WTC11 (cell line): Measurements from ENCODE around the gene TMEM63C. TPM values are rescaled to one million over a fixed set of nuclear protein-coding genes. Genes with fewer than 3 reads are reported as not detected.

ENCODE experiments used
- ATAC-seq: fragments of 200-7000 bp; cut with Tn5 transposase; 2 replicates; pipeline ENCODE4 v1.10.0; 2021; ENCODE audit warnings: mild to moderate bottlenecking, moderate library complexity
- CTCF ChIA-PET: fragments of 300-600 bp; sonication (Branson Sonifier 250); formaldehyde crosslinking; loops from one replicate; lab custom pipeline; 2021; ENCODE audit warnings: antibody characterized with exemption; lab: Charles Lee
- POLR2A ChIA-PET: fragments of 350-600 bp; sonication (Branson Sonifier 250); formaldehyde crosslinking; loops from one replicate; lab custom pipeline; 2021; ENCODE audit warnings: antibody characterized with exemption; lab: Charles Lee
- DNase-seq: peaks from one replicate; pipeline ENCODE4 v3.0.0; 2021; ENCODE audit warnings: low spot score
- H3K27ac Mint-ChIP-seq: 2 replicates; pipeline ENCODE4 v1.8.0; 2021; ENCODE audit warnings: mixed read lengths
- H3K27me3 Mint-ChIP-seq: 2 replicates; pipeline ENCODE4 v1.8.0; 2021; ENCODE audit warnings: low read depth, mild to moderate bottlenecking, moderate library complexity, mixed read lengths
- H3K36me3 Mint-ChIP-seq: 2 replicates; pipeline ENCODE4 v1.8.0; 2021; ENCODE audit warnings: mixed read lengths
- H3K4me1 Mint-ChIP-seq: 2 replicates; pipeline ENCODE4 v1.8.0; 2022; ENCODE audit warnings: mixed read lengths
- H3K4me3 Mint-ChIP-seq: 2 replicates; pipeline ENCODE4 v1.8.0; 2021; ENCODE audit warnings: mild to moderate bottlenecking, moderate library complexity, mixed read lengths
- H3K9me3 Mint-ChIP-seq: 2 replicates; pipeline ENCODE4 v1.8.0; 2021; ENCODE audit warnings: mixed read lengths
- HMGA2 ChIP-seq: fragments of 250-450 bp; sonication (Bioruptor Pico); IDR thresholded peaks from 2 replicates; pipeline ENCODE4 v1.4.0; 2021; ENCODE audit warnings: mild to moderate bottlenecking, moderate library complexity
- JAZF1 ChIP-seq: fragments of 250-450 bp; sonication (Bioruptor Pico); IDR thresholded peaks from 2 replicates; pipeline ENCODE4 v1.9.0; 2021; ENCODE audit warnings: moderate library complexity, mild to moderate bottlenecking, inconsistent platforms
- MYBL2 ChIP-seq: sonication (generic); formaldehyde crosslinking; IDR thresholded peaks from 2 replicates; pipeline ENCODE4 v1.8.1; 2023; ENCODE audit warnings: mild to moderate bottlenecking, moderate library complexity, missing genetic modification reagents
- NR1H2 ChIP-seq: sonication (generic); formaldehyde crosslinking; IDR thresholded peaks from 2 replicates; pipeline ENCODE4 v1.9.0; 2021; ENCODE audit warnings: mild to moderate bottlenecking, moderate library complexity, missing genetic modification reagents
- PRRX2 ChIP-seq: fragments of 250-450 bp; sonication (Bioruptor Pico); IDR thresholded peaks from 2 replicates; pipeline ENCODE4 v1.8.0; 2021; ENCODE audit warnings: mild to moderate bottlenecking
- RELA ChIP-seq: sonication (generic); formaldehyde crosslinking; IDR thresholded peaks from 2 replicates; pipeline ENCODE4 v1.8.1; 2022; ENCODE audit warnings: missing genetic modification reagents, mild to moderate bottlenecking, borderline replicate concordance
- TCF7 ChIP-seq: sonication (generic); formaldehyde crosslinking; IDR thresholded peaks from 2 replicates; pipeline ENCODE4 v1.8.0; 2022; ENCODE audit warnings: mild to moderate bottlenecking, low read depth, missing genetic modification reagents, moderate library complexity
- ZNF121 ChIP-seq: sonication (generic); formaldehyde crosslinking; IDR thresholded peaks from 2 replicates; pipeline ENCODE4 v1.8.0; 2023; ENCODE audit warnings: missing genetic modification reagents
- ZNF138 ChIP-seq: sonication (generic); formaldehyde crosslinking; conservative IDR thresholded peaks from 2 replicates; pipeline ENCODE4 v1.8.1; 2022; ENCODE audit warnings: mild to moderate bottlenecking, moderate library complexity, missing genetic modification reagents
- total RNA-seq: library from RNA; stranded (reverse); gene quantifications from 3 replicates; pipeline ENCODE4 v1.2.3, GENCODE V29; 2021
- TF ChIP-seq, protein P1 (sequence below): sonication (generic); formaldehyde crosslinking; IDR thresholded peaks from 2 replicates; pipeline ENCODE4 v1.8.1; 2022; ENCODE audit warnings: mild to moderate bottlenecking, moderate library complexity, missing genetic modification reagents
- TF ChIP-seq, protein P2 (sequence below): sonication (generic); formaldehyde crosslinking; IDR thresholded peaks from 2 replicates; pipeline ENCODE4 v1.8.1; 2023; ENCODE audit warnings: mild to moderate bottlenecking, missing genetic modification reagents, moderate library complexity
- TF ChIP-seq, protein P3 (sequence below): fragments of 250-450 bp; sonication (Bioruptor Pico); IDR thresholded peaks from 2 replicates; pipeline ENCODE4 v1.9.0; 2021; ENCODE audit warnings: mild to moderate bottlenecking, borderline replicate concordance
- TF ChIP-seq, protein P4 (sequence below): fragments of 250-450 bp; sonication (Bioruptor Pico); IDR thresholded peaks from 2 replicates; pipeline ENCODE4 v2.1.2; 2022; ENCODE audit warnings: mild to moderate bottlenecking, moderate library complexity
- TF ChIP-seq, protein P5 (sequence below): fragments of 250-450 bp; sonication (Bioruptor Pico); IDR thresholded peaks from 2 replicates; pipeline ENCODE4 v1.9.0; 2021; ENCODE audit warnings: moderate library complexity, mild to moderate bottlenecking, inconsistent platforms, borderline replicate concordance
- TF ChIP-seq, protein P6 (sequence below): sonication (generic); formaldehyde crosslinking; IDR thresholded peaks from 2 replicates; pipeline ENCODE4 v1.8.0; 2022; ENCODE audit warnings: mild to moderate bottlenecking, missing genetic modification reagents
- TF ChIP-seq, protein P7 (sequence below): sonication (generic); formaldehyde crosslinking; IDR thresholded peaks from 2 replicates; pipeline ENCODE4 v1.8.1; 2022; ENCODE audit warnings: low read depth, mild to moderate bottlenecking, moderate library complexity, missing genetic modification reagents, borderline replicate concordance

TMEM63C gene
- total RNA-seq, 1 experiment from 2014 or later: 8.8 TPM

DNA sequence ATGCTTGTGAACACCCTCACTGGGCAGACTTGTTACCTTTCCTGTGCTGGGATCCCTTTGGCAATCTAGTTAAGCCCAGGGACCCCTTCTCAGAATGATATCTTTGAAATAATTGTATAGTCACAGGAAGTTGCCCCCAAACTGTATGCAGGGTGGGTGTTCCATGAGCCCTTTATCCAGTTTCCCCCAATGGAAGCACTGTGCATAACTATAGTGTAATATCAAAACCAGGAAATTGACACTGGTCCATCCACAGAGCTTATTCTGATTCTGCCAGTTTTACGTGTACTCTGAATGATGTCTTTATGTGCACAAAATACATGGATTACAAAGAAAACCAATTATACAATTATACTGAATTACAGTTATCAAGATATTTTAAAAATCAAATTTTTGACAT lies 65.2 kb downstream of the TMEM63C start (continued):
- TF ChIP-seq, protein P1, sequence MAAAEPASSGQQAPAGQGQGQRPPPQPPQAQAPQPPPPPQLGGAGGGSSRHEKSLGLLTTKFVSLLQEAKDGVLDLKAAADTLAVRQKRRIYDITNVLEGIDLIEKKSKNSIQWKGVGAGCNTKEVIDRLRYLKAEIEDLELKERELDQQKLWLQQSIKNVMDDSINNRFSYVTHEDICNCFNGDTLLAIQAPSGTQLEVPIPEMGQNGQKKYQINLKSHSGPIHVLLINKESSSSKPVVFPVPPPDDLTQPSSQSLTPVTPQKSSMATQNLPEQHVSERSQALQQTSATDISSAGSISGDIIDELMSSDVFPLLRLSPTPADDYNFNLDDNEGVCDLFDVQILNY (CRISPR knock-in tag): no peak
- TF ChIP-seq, protein P2, sequence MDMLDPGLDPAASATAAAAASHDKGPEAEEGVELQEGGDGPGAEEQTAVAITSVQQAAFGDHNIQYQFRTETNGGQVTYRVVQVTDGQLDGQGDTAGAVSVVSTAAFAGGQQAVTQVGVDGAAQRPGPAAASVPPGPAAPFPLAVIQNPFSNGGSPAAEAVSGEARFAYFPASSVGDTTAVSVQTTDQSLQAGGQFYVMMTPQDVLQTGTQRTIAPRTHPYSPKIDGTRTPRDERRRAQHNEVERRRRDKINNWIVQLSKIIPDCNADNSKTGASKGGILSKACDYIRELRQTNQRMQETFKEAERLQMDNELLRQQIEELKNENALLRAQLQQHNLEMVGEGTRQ (CRISPR knock-in tag): no peak
- TF ChIP-seq, protein P3, sequence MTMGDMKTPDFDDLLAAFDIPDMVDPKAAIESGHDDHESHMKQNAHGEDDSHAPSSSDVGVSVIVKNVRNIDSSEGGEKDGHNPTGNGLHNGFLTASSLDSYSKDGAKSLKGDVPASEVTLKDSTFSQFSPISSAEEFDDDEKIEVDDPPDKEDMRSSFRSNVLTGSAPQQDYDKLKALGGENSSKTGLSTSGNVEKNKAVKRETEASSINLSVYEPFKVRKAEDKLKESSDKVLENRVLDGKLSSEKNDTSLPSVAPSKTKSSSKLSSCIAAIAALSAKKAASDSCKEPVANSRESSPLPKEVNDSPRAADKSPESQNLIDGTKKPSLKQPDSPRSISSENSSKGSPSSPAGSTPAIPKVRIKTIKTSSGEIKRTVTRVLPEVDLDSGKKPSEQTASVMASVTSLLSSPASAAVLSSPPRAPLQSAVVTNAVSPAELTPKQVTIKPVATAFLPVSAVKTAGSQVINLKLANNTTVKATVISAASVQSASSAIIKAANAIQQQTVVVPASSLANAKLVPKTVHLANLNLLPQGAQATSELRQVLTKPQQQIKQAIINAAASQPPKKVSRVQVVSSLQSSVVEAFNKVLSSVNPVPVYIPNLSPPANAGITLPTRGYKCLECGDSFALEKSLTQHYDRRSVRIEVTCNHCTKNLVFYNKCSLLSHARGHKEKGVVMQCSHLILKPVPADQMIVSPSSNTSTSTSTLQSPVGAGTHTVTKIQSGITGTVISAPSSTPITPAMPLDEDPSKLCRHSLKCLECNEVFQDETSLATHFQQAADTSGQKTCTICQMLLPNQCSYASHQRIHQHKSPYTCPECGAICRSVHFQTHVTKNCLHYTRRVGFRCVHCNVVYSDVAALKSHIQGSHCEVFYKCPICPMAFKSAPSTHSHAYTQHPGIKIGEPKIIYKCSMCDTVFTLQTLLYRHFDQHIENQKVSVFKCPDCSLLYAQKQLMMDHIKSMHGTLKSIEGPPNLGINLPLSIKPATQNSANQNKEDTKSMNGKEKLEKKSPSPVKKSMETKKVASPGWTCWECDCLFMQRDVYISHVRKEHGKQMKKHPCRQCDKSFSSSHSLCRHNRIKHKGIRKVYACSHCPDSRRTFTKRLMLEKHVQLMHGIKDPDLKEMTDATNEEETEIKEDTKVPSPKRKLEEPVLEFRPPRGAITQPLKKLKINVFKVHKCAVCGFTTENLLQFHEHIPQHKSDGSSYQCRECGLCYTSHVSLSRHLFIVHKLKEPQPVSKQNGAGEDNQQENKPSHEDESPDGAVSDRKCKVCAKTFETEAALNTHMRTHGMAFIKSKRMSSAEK (CRISPR knock-in tag): no peak
- TF ChIP-seq ZNF138 (CRISPR knock-in tag) (no peak), MYBL2 (CRISPR knock-in tag) (no peak)
- TF ChIP-seq, protein P4, sequence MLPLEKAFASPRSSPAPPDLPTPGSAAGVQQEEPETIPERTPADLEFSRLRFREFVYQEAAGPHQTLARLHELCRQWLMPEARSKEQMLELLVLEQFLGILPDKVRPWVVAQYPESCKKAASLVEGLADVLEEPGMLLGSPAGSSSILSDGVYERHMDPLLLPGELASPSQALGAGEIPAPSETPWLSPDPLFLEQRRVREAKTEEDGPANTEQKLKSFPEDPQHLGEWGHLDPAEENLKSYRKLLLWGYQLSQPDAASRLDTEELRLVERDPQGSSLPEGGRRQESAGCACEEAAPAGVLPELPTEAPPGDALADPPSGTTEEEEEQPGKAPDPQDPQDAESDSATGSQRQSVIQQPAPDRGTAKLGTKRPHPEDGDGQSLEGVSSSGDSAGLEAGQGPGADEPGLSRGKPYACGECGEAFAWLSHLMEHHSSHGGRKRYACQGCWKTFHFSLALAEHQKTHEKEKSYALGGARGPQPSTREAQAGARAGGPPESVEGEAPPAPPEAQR (CRISPR knock-in tag): no peak

DNA sequence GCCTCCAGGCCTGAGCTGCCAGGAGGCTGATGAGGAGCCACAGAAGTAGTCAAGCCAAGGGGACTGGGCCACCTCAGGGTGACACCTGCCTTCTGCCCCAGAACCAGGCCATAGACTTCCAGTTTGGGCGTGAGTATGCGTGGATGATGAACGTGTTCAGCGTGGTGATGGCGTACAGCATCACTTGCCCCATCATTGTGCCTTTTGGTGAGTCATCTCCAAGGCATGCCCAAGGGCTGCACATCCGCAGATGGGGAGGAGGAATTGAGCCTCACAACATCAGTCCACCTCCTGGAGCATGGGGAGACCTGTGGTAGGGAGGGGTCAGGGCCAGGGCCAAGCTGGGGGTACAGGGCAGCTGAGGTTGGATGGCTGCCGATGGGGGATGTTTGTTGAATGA lies 67.1 kb downstream of the TMEM63C start:
- CTCF ChIA-PET: interaction anchor here (1.0 to 2.1 kb wide), 3 partner anchors 21 to 106 kb away, joined by 3 to 6 read pairs (median 3); no protein-coding TSS in a partner anchor
- POLR2A ChIA-PET: no interaction called here
- H3K4me3 Mint-ChIP-seq: no peak overlapping the region

More for the DNA sequence above, 67.1 kb downstream of the TMEM63C start:
- Mint-ChIP-seq H3K9me3 (no peaks in the 10 kb centered on the region), H3K4me1 (no peaks in the 10 kb centered on the region), H3K27ac (no peak overlapping the region), H3K36me3 (no peaks in the 10 kb centered on the region), H3K27me3 (no peaks in the 10 kb centered on the region)
- DNase-seq (no peak), ATAC-seq (no peak)
- TF ChIP-seq NR1H2 (CRISPR knock-in tag) (no peak), JAZF1 (CRISPR knock-in tag) (no peak), TCF7 (CRISPR knock-in tag) (no peak), RELA (CRISPR knock-in tag) (no peak), PRRX2 (CRISPR knock-in tag) (no peak), ZNF121 (CRISPR knock-in tag) (no peak), MYBL2 (CRISPR knock-in tag) (no peak), HMGA2 (CRISPR knock-in tag) (no peak)
- TF ChIP-seq, protein P5, sequence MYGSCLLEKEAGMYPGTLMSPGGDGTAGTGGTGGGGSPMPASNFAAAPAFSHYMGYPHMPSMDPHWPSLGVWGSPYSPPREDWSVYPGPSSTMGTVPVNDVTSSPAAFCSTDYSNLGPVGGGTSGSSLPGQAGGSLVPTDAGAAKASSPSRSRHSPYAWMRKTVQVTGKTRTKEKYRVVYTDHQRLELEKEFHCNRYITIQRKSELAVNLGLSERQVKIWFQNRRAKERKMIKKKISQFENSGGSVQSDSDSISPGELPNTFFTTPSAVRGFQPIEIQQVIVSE: no peak
- TF ChIP-seq, protein P3 (CRISPR knock-in tag): no peak
- TF ChIP-seq, protein P6, sequence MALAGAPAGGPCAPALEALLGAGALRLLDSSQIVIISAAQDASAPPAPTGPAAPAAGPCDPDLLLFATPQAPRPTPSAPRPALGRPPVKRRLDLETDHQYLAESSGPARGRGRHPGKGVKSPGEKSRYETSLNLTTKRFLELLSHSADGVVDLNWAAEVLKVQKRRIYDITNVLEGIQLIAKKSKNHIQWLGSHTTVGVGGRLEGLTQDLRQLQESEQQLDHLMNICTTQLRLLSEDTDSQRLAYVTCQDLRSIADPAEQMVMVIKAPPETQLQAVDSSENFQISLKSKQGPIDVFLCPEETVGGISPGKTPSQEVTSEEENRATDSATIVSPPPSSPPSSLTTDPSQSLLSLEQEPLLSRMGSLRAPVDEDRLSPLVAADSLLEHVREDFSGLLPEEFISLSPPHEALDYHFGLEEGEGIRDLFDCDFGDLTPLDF (CRISPR knock-in tag): no peak
- TF ChIP-seq, protein P7, sequence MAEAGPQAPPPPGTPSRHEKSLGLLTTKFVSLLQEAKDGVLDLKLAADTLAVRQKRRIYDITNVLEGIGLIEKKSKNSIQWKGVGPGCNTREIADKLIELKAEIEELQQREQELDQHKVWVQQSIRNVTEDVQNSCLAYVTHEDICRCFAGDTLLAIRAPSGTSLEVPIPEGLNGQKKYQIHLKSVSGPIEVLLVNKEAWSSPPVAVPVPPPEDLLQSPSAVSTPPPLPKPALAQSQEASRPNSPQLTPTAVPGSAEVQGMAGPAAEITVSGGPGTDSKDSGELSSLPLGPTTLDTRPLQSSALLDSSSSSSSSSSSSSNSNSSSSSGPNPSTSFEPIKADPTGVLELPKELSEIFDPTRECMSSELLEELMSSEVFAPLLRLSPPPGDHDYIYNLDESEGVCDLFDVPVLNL (CRISPR knock-in tag): no peak
